Calu3 (cell line): Measurements from ENCODE around the gene CCDC91. TPM values are rescaled to one million over a fixed set of nuclear protein-coding genes. Genes with fewer than 3 reads are reported as not detected.

Experiments used
- BruUV-seq: library from RNA; stranded (reverse); fragments of 400-500 nt; replicated peaks from 2 replicates; lab custom pipeline; 2021; lab: Mats Ljungman, UMichigan
- CTCF ChIA-PET: fragments of 300-600 bp; sonication (Branson Sonifier 250); formaldehyde crosslinking; loops from one replicate; lab custom pipeline; 2022; ENCODE audit warnings: antibody characterized with exemption; lab: Charles Lee
- DNase-seq: peaks from one replicate; pipeline ENCODE4 v3.0.0; 2022
- H3K27ac Mint-ChIP-seq: one replicate; pipeline ENCODE4 v1.8.0; 2022; ENCODE audit warnings: mixed read lengths; ENCODE audit not compliant: unreplicated experiment
- H3K27me3 Mint-ChIP-seq: one replicate; pipeline ENCODE4 v1.8.0; 2022; ENCODE audit warnings: mixed read lengths; ENCODE audit not compliant: unreplicated experiment
- H3K36me3 Mint-ChIP-seq: one replicate; pipeline ENCODE4 v1.8.0; 2022; ENCODE audit warnings: mild to moderate bottlenecking, moderate library complexity, mixed read lengths; ENCODE audit not compliant: insufficient read depth, unreplicated experiment
- H3K4me1 Mint-ChIP-seq: one replicate; pipeline ENCODE4 v1.8.0; 2022; ENCODE audit warnings: mild to moderate bottlenecking, low read depth, mixed read lengths; ENCODE audit not compliant: unreplicated experiment
- H3K4me3 Mint-ChIP-seq: one replicate; pipeline ENCODE4 v1.8.0; 2022; ENCODE audit warnings: mild to moderate bottlenecking, low read depth, moderate library complexity, mixed read lengths; ENCODE audit not compliant: unreplicated experiment
- H3K9me3 Mint-ChIP-seq: one replicate; pipeline ENCODE4 v1.8.0; 2022; ENCODE audit warnings: low read depth, mixed read lengths; ENCODE audit not compliant: unreplicated experiment
- intact Hi-C: fragments of 100-400 bp; cut with micrococcal nuclease; formaldehyde crosslinking; loops from one replicate; pipeline ENCODE4 v1.10.0; 2022; ENCODE audit not compliant: unreplicated experiment
- total RNA-seq: library from RNA; stranded (reverse); gene quantifications from 2 replicates; pipeline ENCODE4 v1.2.3, GENCODE V29; 2022
- TF ChIP-seq, protein P1 (sequence below): fragments of 200-600 bp; IDR thresholded peaks from one replicate; pipeline ENCODE4 v1.8.0; 2022; ENCODE audit warnings: antibody characterized with exemption; ENCODE audit not compliant: unreplicated experiment

The CCDC91 gene
- total RNA-seq, 1 experiment from 2014 or later, result 25.6 TPM

DNA sequence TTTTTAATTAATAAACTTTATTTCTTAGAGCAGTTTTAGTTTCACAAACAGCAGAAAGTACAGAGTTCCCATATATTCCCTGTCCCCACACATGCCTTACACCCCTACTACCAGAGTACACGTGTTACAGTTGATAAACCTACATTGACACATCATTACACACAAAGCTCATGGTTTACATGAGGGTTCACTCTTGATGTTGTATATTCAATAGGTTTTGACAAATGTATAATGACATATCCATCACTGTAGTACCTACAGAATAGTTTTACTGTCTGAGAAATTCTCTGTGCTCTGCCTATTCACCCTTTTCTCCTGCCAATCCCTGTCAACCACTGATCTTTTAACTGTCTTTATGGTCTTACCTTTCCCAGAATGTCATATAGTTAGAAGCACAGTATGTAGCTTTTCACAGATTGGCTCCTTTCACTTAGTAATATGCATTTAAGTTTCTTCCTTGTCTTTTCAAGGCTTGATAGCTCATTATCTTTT is 15.1 kb upstream of the CCDC91 start:
- TF ChIP-seq, protein P1, sequence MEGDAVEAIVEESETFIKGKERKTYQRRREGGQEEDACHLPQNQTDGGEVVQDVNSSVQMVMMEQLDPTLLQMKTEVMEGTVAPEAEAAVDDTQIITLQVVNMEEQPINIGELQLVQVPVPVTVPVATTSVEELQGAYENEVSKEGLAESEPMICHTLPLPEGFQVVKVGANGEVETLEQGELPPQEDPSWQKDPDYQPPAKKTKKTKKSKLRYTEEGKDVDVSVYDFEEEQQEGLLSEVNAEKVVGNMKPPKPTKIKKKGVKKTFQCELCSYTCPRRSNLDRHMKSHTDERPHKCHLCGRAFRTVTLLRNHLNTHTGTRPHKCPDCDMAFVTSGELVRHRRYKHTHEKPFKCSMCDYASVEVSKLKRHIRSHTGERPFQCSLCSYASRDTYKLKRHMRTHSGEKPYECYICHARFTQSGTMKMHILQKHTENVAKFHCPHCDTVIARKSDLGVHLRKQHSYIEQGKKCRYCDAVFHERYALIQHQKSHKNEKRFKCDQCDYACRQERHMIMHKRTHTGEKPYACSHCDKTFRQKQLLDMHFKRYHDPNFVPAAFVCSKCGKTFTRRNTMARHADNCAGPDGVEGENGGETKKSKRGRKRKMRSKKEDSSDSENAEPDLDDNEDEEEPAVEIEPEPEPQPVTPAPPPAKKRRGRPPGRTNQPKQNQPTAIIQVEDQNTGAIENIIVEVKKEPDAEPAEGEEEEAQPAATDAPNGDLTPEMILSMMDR, result no peak
- Mint-ChIP-seq H3K36me3 (no peaks in the 10 kb centered on the region), H3K9me3 (no peaks in the 10 kb centered on the region), H3K27ac (no peak overlapping the region), H3K4me3 (no peak overlapping the region), H3K4me1 (no peaks in the 10 kb centered on the region), H3K27me3 (no peaks in the 10 kb centered on the region)
- DNase-seq, result no peak
- intact Hi-C loops, result loop anchor here (10.0 kb wide), 1 partner anchor 330 kb away; no protein-coding TSS in a partner anchor
- CTCF ChIA-PET, result no interaction called here
- no TSS peak for BruUV-seq

DNA sequence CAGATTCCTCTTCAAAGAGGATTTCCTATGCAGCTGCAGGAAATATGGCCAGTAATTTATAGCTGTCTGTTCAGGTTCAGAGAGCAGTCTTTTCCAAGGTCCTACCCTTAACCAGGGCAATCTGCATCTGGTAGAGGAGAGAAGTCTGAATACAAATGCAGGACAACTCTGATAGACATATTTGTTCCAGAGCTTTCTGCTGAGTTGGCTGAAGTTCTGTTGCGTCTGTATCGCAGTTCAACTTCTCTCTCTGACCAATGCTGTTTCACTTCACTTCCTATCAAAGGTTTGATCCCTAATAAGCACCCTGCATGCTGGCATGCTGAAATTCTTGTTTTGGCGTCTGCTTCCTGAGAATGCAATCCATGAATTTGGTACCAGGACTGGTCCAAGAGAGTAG is 14.0 kb upstream of the CCDC91 start:
- no peaks in the 10 kb centered on the region for H3K4me1 Mint-ChIP-seq
- no peaks in the 10 kb centered on the region for H3K27me3 Mint-ChIP-seq
- no peaks in the 10 kb centered on the region for H3K36me3 Mint-ChIP-seq
- intact Hi-C loops, result loop anchor here (10.0 kb wide), 1 partner anchor 331 kb away; no protein-coding TSS in a partner anchor
- no peak for DNase-seq
- H3K9me3 Mint-ChIP-seq, result no peaks in the 10 kb centered on the region
- no peak overlapping the region for H3K4me3 Mint-ChIP-seq
- no TSS peak for BruUV-seq
- CTCF ChIA-PET, result no interaction called here
- H3K27ac Mint-ChIP-seq, result no peak overlapping the region
- TF ChIP-seq, protein P1, result no peak

DNA sequence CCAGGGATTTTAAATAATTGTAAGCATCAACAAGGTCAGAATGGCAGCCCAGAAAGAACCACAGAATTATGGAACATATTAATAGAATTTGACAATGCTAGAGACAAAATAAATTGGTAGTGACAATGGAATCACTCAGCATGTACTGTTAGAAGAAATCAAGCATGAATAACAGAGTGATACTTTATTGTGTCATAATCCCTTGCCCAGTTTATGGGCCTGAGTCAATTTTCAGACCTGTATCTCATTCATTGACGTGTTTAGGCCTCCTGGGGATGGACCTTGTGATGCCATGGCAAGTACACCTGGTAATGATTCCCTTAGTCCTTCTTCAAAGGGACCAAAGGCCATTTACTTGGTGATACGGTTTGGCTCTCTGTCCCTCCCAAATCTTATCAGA is 12.8 kb upstream of the CCDC91 start:
- no TSS peak for BruUV-seq
- no peak overlapping the region for H3K4me3 Mint-ChIP-seq
- H3K27me3 Mint-ChIP-seq, result no peaks in the 10 kb centered on the region
- CTCF ChIA-PET, result interaction anchor here (0.6 kb wide), 1 partner anchor 52 kb away, joined by 3 read pairs; no protein-coding TSS in a partner anchor
- no peak overlapping the region for H3K27ac Mint-ChIP-seq
- H3K4me1 Mint-ChIP-seq, result no peaks in the 10 kb centered on the region
- no peaks in the 10 kb centered on the region for H3K36me3 Mint-ChIP-seq
- no peak for DNase-seq
- intact Hi-C loops, result loop anchor here (10.0 kb wide), 1 partner anchor 333 kb away; no protein-coding TSS in a partner anchor
- TF ChIP-seq, protein P1, result no peak
- H3K9me3 Mint-ChIP-seq, result no peaks in the 10 kb centered on the region

DNA sequence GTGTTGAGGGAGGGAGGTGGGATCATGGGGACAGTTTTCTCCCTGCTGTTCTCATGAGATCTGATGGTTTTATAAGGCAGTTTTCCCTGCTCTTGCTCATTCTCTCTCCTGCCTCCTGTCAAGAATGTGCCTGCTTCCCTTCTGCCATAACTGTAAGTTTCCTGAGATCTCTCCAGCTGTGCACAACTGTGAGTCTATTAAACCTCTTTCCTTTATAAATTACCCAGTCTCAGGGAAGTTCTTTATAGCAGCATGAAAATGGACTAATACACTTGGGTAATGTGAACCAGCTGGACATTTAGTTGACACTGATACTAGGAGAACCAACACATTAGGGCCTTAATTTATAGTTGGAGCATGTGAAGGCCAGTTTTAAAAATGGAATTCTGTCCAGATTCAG is 12.4 kb upstream of the CCDC91 start:
- Mint-ChIP-seq H3K9me3 (no peaks in the 10 kb centered on the region), H3K4me3 (no peak overlapping the region), H3K36me3 (no peaks in the 10 kb centered on the region), H3K4me1 (no peaks in the 10 kb centered on the region), H3K27me3 (no peaks in the 10 kb centered on the region), H3K27ac (no peak overlapping the region)
- intact Hi-C loops, result loop anchor here (10.0 kb wide), 1 partner anchor 333 kb away; no protein-coding TSS in a partner anchor
- no TSS peak for BruUV-seq
- CTCF ChIA-PET, result interaction anchor here (0.6 kb wide), 1 partner anchor 51 kb away, joined by 3 read pairs; no protein-coding TSS in a partner anchor
- DNase-seq, result no peak
- TF ChIP-seq, protein P1, result no peak
